ENCODE data around the gene TPM1. TPM values are rescaled to one million over a fixed set of nuclear protein-coding genes. Genes with fewer than 3 reads are reported as not detected.
"Not testable (repeated sequence)": the region's sequence is repeated elsewhere in the genome, so short reads cannot be mapped to it uniquely, and the experiment has no call there.

TPM1 gene
- total RNA-seq, 2 experiments from 2014 or later = 10.5 to 10.7 TPM

DNA sequence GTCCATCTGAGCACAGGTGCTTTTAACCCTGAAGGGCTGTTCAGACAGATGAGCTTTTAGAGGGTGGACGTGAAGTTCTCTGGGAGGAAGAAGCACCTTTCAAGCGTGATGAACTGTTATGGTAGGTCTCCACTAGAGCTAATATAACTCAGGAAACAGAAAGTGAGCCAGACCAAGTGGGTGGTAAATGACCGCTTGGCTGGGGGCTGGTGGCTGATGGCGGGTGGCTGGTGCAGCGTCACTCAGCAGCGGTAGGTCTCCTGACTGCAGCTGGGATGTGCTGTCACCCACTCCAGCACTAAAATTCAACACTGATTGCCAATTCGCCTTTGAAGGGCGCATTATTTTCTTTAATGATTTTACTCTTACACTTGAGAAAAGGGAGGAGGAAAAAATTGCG, 47.9 kb downstream of the TPM1 start:
- Mint-ChIP-seq H3K9me3 (no peaks in the 10 kb centered on the region), H3K36me3 (ENCODE audit: low read depth) (no peaks in the 10 kb centered on the region), H3K27me3 (ENCODE audit: low read depth) (no peaks in the 10 kb centered on the region), H3K27ac (no peak overlapping the region), H3K4me3 (no peak overlapping the region), H3K4me1 (ENCODE audit: low read depth) (no peaks in the 10 kb centered on the region)
- intact Hi-C loops (cut with micrococcal nuclease) = no loop called here
- DNase-seq = no peak
- CTCF ChIA-PET = interaction anchor here (0.5 to 4.1 kb wide), 3 partner anchors 11 to 126 kb away, joined by 3 to 30 read pairs (median 3); no protein-coding TSS in a partner anchor

DNA sequence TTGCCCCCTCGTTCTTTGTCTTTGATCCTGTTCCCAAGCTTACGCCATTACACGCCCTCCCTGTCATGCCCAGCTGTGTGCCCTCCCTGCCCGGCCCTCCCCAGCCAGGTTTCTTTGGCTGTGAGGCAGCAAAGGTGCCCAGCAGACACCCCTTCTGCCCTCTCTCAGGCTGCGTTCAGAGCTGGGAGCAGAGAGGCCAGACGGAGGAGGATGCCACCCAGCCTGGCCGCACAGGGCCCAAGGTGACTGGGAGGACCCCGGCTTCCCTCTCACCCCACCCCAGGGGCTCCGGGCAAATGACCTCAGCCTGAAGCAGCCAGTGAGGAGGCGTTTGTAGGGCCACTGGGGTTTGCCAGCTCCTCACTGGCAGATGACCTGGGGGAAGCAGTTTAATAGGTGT, 48.3 kb downstream of the TPM1 start:
- H3K9me3 Mint-ChIP-seq = no peaks in the 10 kb centered on the region
- no peak overlapping the region for H3K4me3 Mint-ChIP-seq
- no peaks in the 10 kb centered on the region for H3K4me1 Mint-ChIP-seq (ENCODE audit: low read depth)
- no peak for DNase-seq
- H3K27me3 Mint-ChIP-seq (ENCODE audit: low read depth) = no peaks in the 10 kb centered on the region
- H3K36me3 Mint-ChIP-seq (ENCODE audit: low read depth) = no peaks in the 10 kb centered on the region
- H3K27ac Mint-ChIP-seq = no peak overlapping the region
- CTCF ChIA-PET = interaction anchor here (0.6 to 4.1 kb wide), 3 partner anchors 24 to 713 kb away, joined by 3 to 30 read pairs (median 3); no protein-coding TSS in a partner anchor
- intact Hi-C loops (cut with micrococcal nuclease) = no loop called here

DNA sequence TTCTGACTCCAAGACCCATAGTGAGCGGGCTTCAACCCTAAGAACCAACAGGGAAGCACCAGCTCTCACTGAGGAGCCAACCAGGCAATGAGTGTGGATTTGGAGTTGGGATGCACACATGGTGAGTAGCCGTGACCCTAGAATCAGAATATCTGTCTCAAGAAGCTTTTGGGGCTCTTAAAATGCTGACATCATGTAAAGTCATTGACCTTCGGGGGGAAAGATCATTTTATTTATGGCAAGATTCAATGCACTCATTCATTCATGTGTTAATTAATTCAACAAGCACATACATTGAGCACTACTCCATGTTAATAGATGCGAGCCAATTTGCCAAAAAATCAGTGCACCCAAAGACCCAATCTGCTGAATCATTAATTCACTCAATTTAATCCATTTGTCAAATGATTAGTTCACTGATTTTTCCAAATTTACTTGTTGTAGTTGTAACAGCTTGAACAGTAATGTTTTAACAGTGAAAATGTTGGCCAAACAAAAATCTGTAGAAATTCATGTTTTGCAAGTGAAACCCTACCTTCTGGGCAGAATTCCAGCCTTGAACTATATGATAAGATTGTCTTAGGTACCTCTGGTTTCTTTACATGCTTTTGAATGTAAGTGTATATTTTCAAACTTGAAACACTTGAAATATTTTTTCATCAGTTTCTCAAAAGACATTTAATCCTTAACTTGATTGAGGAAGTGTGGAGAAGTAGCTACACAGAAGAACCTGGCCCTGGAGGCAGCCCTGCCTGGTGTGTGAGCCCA, 49.3 kb downstream of the TPM1 start:
- H3K9me3 Mint-ChIP-seq = no peaks in the 10 kb centered on the region
- no peak overlapping the region for H3K27ac Mint-ChIP-seq
- no peak for DNase-seq
- no peaks in the 10 kb centered on the region for H3K4me1 Mint-ChIP-seq (ENCODE audit: low read depth)
- intact Hi-C loops (cut with micrococcal nuclease) = no loop called here
- CTCF ChIA-PET = interaction anchor here (0.6 to 4.1 kb wide), 5 partner anchors 23 to 714 kb away, joined by 3 to 30 read pairs (median 3); no protein-coding TSS in a partner anchor
- no peak overlapping the region for H3K4me3 Mint-ChIP-seq
- no peaks in the 10 kb centered on the region for H3K36me3 Mint-ChIP-seq (ENCODE audit: low read depth)
- H3K27me3 Mint-ChIP-seq (ENCODE audit: low read depth) = no peaks in the 10 kb centered on the region

DNA sequence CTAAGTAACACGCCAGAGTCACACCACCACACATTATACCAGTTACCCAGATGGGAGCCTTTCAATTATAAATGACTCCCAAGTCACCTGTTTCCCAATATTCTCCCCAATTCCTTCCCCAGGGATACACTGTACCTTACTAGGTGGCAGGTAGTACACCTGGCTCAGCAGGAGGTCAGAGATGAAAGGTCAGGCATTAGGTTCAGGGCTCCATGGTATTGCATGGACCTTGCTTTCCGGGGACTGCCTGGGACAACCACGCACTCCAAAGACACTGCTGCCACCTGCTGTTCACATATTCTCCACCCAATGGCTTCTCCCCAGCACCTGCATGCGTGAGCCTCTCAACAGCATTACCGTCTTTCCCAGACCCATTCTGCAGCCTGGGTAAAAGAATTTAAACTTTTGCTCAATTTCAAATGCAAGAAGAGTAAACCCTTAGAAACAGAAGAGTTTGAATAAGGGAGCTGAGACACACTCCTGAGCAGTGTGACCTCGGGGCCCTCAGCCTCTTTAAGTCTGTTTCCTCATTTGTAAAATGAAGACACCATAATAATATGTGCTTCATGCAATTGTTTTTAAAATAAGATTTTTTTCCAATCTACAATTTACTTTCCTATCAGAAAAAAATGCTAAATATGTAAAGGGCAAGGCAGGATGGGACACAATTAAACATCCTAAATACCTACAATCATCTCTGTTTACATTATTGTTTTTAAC, 51.1 kb downstream of the TPM1 start:
- no peak overlapping the region for H3K27ac Mint-ChIP-seq
- H3K4me3 Mint-ChIP-seq = no peak overlapping the region
- H3K36me3 Mint-ChIP-seq (ENCODE audit: low read depth) = no peaks in the 10 kb centered on the region
- H3K27me3 Mint-ChIP-seq (ENCODE audit: low read depth) = no peaks in the 10 kb centered on the region
- CTCF ChIA-PET = interaction anchor here (0.5 to 4.1 kb wide), 21 partner anchors 9 to 359 kb away, joined by 3 to 38 read pairs (median 4); no protein-coding TSS in a partner anchor
- DNase-seq = peak; percentile 89
- intact Hi-C loops (cut with micrococcal nuclease) = loop anchor here (1.0 kb wide), 3 partner anchors 45 to 311 kb away; no protein-coding TSS in a partner anchor
- H3K4me1 Mint-ChIP-seq (ENCODE audit: low read depth) = no peaks in the 10 kb centered on the region
- no peaks in the 10 kb centered on the region for H3K9me3 Mint-ChIP-seq

DNA sequence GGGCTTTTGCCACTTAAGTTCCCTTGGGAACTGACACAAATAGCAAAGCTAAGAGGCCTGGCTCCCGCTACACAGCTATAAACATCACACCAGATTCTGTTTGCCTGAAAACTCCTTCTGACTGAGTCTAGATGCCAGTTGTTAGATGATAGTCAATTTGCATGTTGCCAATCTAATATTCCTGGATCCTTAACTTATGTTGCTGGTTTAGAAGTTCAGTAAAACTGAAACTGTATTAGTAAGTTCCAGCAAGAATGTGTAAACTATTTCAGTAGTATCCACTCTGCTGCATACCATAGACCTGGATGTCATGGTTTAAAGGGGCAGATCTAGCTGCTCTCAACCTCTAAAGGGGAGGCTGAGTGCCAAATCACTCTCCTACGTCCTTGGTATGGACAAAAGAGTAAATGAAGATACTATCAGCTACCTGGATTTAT, 52.0 kb downstream of the TPM1 start:
- Mint-ChIP-seq H3K27ac (no peak overlapping the region), H3K9me3 (no peaks in the 10 kb centered on the region), H3K4me1 (ENCODE audit: low read depth) (no peaks in the 10 kb centered on the region), H3K27me3 (ENCODE audit: low read depth) (no peaks in the 10 kb centered on the region), H3K36me3 (ENCODE audit: low read depth) (no peaks in the 10 kb centered on the region), H3K4me3 (no peak overlapping the region)
- CTCF ChIA-PET = interaction anchor here (0.7 to 3.5 kb wide), 16 partner anchors 11 to 341 kb away, joined by 3 to 38 read pairs (median 4); no protein-coding TSS in a partner anchor
- DNase-seq = no peak
- intact Hi-C loops (cut with micrococcal nuclease) = no loop called here

DNA sequence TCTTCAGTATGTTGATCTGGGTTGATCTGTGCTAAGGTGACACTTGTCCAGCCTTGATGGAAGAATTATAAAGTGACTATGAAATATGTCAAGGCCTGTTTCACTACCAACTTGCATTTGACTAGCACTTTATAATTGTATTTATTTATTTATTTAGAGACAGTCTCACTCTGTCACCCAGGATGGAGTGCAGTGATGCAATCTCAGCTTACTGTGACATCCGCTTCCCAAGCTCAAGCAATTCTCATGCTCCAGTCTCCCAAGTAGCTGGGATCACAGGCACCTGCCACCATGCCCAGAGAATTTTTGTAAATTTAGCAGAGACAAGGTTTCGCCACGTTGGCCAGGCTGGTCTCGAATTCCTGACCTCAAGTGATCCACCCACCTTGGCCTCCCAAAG, 53.6 kb downstream of the TPM1 start:
- Mint-ChIP-seq H3K27me3 (ENCODE audit: low read depth) (no peaks in the 10 kb centered on the region), H3K27ac (no peak overlapping the region), H3K36me3 (ENCODE audit: low read depth) (no peaks in the 10 kb centered on the region), H3K9me3 (no peaks in the 10 kb centered on the region), H3K4me1 (ENCODE audit: low read depth) (no peaks in the 10 kb centered on the region), H3K4me3 (no peak overlapping the region)
- intact Hi-C loops (cut with micrococcal nuclease) = no loop called here
- CTCF ChIA-PET = interaction anchor here (3.5 kb wide), 1 partner anchor 48 kb away, joined by 38 read pairs; no protein-coding TSS in a partner anchor
- DNase-seq = no peak

DNA sequence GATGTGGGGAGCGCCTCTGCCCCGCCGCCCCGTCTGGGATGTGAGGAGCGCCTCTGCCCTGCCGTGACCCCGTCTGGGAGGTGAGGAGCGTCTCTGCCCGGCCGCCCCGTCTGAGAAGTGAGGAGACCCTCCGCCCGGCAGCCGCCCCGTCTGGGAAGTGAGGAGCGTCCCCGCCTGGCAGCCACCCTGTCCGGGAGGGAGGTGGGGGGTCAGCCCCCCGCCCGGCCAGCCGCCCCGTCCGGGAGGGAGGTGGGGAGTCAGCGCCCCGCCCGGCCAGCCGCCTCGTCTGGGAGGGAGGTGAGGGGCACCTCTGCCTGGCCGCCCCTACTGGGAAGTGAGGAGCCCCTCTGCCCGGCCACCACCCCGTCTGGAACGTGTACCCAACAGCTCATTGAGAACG, 56.4 kb downstream of the TPM1 start:
- H3K9me3 Mint-ChIP-seq; H3K4me3 Mint-ChIP-seq; H3K36me3 Mint-ChIP-seq (ENCODE audit: low read depth); intact Hi-C loops (cut with micrococcal nuclease); H3K27me3 Mint-ChIP-seq (ENCODE audit: low read depth); H3K27ac Mint-ChIP-seq; H3K4me1 Mint-ChIP-seq (ENCODE audit: low read depth); CTCF ChIA-PET; DNase-seq: not testable (repeated sequence)

DNA sequence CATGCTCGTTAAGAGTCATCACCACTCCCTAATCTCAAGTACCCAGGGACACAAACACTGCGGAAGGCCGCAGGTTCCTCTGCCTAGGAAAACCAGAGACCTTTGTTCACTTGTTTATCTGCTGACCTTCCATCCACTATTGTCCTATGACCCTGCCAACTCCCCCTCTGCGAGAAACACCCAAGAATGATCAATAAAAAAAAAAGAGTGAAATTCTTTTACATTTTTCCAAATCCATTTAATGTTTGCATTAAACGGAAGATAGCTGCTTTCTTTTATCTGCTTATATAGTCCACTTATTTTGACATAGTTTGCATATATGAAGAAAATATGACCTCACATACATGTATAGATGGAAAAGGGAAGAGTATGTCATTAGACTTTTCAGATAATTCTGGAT, 57.0 kb downstream of the TPM1 start:
- H3K4me1 Mint-ChIP-seq (ENCODE audit: low read depth); H3K36me3 Mint-ChIP-seq (ENCODE audit: low read depth); H3K27ac Mint-ChIP-seq; H3K4me3 Mint-ChIP-seq; H3K9me3 Mint-ChIP-seq; intact Hi-C loops (cut with micrococcal nuclease); H3K27me3 Mint-ChIP-seq (ENCODE audit: low read depth); DNase-seq; CTCF ChIA-PET: not testable (repeated sequence)

DNA sequence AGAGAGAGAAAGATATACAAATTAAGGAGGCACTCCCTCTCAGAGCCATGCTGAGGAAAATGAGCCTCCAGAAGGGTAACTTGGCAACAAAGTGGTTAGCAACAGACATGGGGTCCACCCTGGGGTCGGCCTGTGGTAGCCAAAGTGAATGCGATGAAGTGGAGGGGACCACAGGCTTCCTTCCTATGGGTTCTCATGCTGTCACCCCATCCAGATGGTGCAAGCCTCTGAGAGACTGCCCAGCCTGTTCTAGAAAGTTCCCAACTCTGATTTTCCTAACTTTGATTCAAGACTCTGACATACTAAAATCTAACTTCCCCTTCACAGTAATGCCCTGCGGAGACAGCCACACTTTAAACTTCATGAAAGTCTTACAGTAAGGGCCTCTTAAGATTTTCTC, 60.9 kb downstream of the TPM1 start:
- intact Hi-C loops (cut with micrococcal nuclease) = no loop called here
- CTCF ChIA-PET = no interaction called here
- H3K9me3 Mint-ChIP-seq = no peaks in the 10 kb centered on the region
- H3K27me3 Mint-ChIP-seq (ENCODE audit: low read depth) = peaks cover 11% of the 10 kb centered on the region
- H3K27ac Mint-ChIP-seq = no peak overlapping the region
- H3K36me3 Mint-ChIP-seq (ENCODE audit: low read depth) = no peaks in the 10 kb centered on the region
- DNase-seq = no peak
- no peak overlapping the region for H3K4me3 Mint-ChIP-seq
- no peaks in the 10 kb centered on the region for H3K4me1 Mint-ChIP-seq (ENCODE audit: low read depth)

DNA sequence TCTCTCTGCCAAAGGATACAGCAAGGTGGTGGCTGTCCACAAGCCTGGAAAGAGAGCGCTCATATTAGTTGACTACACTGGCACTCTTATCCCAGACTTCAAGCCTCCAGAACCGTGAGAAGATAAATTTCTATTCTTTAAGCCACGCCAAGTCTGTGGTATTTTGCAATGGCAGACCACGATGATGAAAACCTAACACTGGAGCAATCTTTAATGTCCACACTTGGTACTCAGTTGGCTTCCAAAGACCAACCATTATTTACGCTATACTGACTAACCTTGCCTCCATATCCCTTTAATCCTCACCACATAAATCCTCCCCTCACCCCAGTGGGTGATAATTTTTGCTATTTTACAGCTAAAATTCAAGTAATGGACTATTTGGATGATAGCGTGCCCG, 62.2 kb downstream of the TPM1 start:
- no peaks in the 10 kb centered on the region for H3K4me1 Mint-ChIP-seq (ENCODE audit: low read depth)
- no peak overlapping the region for H3K27ac Mint-ChIP-seq
- no peaks in the 10 kb centered on the region for H3K9me3 Mint-ChIP-seq
- intact Hi-C loops (cut with micrococcal nuclease) = no loop called here
- H3K36me3 Mint-ChIP-seq (ENCODE audit: low read depth) = no peaks in the 10 kb centered on the region
- no peak for DNase-seq
- CTCF ChIA-PET = no interaction called here
- no peak overlapping the region for H3K4me3 Mint-ChIP-seq
- H3K27me3 Mint-ChIP-seq (ENCODE audit: low read depth) = peaks cover 11% of the 10 kb centered on the region

DNA sequence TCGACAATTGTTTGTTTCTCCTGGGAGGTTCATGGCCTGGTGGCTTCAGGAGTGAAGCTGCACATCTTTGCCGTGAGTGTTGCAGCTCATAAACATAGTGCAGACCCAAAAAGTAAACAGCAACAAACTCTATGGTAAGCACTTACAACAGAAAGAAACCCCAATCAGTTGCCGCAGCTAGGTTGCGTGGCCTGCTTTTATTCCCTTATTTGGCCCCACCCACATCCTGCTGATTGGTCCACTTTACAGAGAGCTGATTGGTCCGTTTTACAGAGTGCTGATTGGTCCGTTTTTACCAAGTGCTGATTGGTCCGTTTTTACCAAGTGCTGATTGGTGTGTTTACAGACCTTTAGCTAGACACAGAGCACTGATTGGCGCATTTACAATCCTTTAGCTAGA, 62.8 kb downstream of the TPM1 start:
- DNase-seq; H3K36me3 Mint-ChIP-seq (ENCODE audit: low read depth); H3K4me1 Mint-ChIP-seq (ENCODE audit: low read depth); H3K9me3 Mint-ChIP-seq; H3K4me3 Mint-ChIP-seq; H3K27ac Mint-ChIP-seq; intact Hi-C loops (cut with micrococcal nuclease): not testable (repeated sequence)
- H3K27me3 Mint-ChIP-seq (ENCODE audit: low read depth) = peaks cover 11% of the 10 kb centered on the region
- CTCF ChIA-PET = interaction anchor here (0.6 to 0.8 kb wide), 2 partner anchors 12 to 334 kb away, joined by 3 read pairs; no protein-coding TSS in a partner anchor

DNA sequence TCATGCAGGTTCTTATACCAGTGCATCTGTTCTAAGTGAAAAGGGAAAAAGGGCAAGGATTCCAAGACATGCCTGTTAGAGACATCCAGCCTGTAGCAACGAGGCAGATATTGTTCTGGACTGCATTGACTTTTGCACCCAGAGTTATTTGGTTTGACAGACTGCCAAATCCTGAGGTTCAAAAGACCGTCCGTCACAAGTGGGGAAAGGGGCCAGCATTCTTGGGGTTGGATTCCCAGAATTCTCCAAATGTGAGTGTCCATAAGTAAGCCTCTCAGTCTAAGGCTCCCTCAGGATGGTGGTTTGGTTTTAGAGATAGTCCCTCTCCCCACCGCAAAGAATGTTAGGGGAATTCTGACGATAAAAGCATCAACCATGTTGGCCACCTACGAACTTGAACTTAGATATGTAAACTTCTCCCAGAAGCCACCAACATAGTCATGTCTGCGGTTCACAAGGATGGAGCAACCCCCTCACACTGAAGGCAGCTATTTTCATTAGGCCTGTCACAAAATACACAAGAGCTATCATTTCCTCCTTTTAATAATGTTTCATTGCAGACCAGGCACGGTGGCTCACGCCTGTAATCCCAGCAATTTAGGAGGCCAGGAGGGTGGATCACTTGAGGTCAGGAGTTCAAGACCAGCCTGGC, 65.5 kb downstream of the TPM1 start:
- CTCF ChIA-PET = interaction anchor here (0.6 kb wide), 1 partner anchor 49 kb away, joined by 4 read pairs; no protein-coding TSS in a partner anchor
- Mint-ChIP-seq H3K27me3 (ENCODE audit: low read depth) (peaks cover 11% of the 10 kb centered on the region), H3K27ac (no peak overlapping the region), H3K4me3 (no peak overlapping the region), H3K4me1 (ENCODE audit: low read depth) (no peaks in the 10 kb centered on the region), H3K9me3 (no peaks in the 10 kb centered on the region), H3K36me3 (ENCODE audit: low read depth) (no peaks in the 10 kb centered on the region)
- DNase-seq = no peak
- intact Hi-C loops (cut with micrococcal nuclease) = no loop called here

Data from activated naive CD4-positive, alpha-beta T cell treated with anti-CD3 and anti-CD28 coated beads for 36 hours (primary cell).